GM10266 (cell line): ENCODE measurements around the gene SUMF1.

Experiments used
- DNase-seq: peaks from one replicate; pipeline ENCODE4 v3.0.0; 2012; ENCODE audit errors: extremely low spot score
- CTCF ChIP-seq: IDR thresholded peaks from 2 replicates; pipeline ENCODE4 v1.5.1; 2012; ENCODE audit warnings: mild to moderate bottlenecking, low read depth; ENCODE audit not compliant: control insufficient read depth, insufficient read depth; ENCODE audit errors: missing control alignments

The SUMF1 gene

GRCh38 chr3:4360817-4361216, 106.3 kb downstream of the SUMF1 start:
- DNase-seq: no peak
- TF ChIP-seq CTCF: no peak

DNA sequence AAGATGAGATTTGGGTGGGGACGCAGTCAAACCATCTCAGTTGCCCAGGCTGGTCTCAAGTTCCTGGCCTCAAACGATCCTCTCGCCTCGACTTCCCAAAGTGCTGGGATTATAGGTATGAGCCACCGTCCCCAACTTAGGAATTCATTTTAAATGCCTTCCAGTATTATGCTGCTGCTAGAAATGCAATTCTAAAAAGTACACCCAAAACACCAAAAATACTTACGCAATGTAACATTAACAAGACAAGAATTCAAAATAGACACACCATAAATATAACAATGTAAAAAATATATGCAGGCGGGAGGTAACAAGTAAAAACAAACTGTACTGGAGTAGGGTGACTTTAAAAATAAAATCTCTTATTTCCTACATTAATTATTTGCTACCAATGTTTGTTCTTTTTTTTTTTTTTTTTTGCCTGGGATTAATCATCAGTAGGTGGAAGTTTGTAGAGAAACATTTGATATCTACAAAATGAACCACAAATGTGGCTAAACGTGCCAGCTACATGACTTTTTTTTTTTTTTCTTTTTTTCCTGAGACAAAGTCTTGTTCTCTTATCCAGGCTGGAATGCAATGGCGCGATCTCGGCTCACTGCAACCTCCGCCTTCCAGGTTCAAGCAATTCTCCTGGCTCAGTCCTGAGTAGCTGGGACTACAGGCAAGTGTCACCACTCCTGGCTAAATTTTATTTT, 107.1 kb downstream of the SUMF1 start:
- DNase-seq: no peak
- TF ChIP-seq CTCF: no peak

DNA sequence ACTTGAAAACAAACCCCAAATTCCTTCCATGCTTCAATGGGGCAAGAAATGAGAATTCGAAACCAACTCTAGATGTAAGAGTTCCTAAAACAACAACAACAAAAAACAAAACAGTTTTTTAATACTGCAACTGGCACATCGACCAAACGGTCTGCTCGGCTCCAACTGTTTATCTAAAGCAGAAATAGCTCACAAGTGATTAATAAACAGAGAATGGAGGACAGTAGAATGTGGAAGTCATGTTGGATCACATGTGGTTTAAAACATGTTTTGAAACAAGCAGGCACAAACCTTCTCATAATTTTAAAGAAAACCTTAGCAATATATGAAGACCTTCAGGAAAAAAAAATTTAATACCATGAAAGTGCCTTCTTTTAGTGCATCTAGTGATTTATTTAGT, 108.8 kb downstream of the SUMF1 start:
- DNase-seq: no peak
- no peak for TF ChIP-seq CTCF

- TF ChIP-seq CTCF: no peak
- DNase-seq: no peak
These were observed 110.3 kb downstream of the SUMF1 start for GRCh38 chr3:4356546-4357410.

GRCh38 chr3:4356220-4356540, 110.9 kb downstream of the SUMF1 start:
- DNase-seq: no peak
- no peak for TF ChIP-seq CTCF

DNA sequence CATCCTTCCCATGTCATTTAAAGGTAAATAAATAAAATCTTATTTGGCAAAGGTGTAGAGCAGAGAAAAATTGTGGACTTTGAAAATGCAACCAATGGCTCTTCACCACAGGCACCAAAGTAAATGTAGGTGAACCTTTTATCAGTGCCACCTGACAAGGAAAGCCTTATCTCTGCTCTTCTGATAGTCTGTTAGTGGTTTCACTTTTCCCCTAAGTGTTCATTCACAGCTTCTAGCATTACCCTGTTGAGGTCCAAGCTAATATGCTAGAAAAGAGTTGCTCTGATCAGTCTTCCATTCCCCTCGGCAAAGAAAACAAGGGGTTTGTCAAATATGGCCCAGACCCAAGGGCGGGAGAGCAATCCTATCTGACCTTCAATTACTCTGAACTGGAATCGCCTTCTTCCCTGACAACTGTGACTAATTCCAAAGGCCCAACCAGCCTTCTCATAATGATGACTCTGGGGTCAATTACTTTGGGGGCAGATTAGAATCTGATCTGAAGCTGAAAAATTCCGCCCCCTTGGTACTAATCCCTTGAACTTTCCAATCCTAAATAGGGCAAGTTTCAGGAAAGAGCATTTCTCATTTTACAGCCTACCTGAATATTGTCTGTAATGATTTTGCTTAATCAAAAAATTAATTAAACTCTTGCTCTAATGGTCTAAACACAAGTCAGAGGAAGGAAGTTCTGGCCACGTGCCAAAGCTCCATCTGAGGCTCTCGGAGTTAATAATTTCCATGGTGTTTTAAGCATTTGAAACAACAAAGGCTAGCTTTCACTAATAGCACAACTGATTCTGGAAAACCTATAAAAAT, 111.5 kb downstream of the SUMF1 start:
- DNase-seq: no peak
- no peak for TF ChIP-seq CTCF
